OCI-LY3 (cell line): ENCODE results near the gene KIF25.

Experiments used
- H2AFZ ChIP-seq: fragments of 200-600, 300-600 bp; shearing (Covaris generic); 2 replicates; pipeline ENCODE4 v1.6.0; 2014; ENCODE audit warnings: antibody characterized with exemption, low read depth, low read length
- H3K27ac ChIP-seq: fragments of 200-600, 300-600 bp; sonication (generic); 2 replicates; pipeline ENCODE4 v1.5.1; 2014; ENCODE audit warnings: mild to moderate bottlenecking, low read length, moderate library complexity, mixed read lengths
- H3K27me3 ChIP-seq: fragments of 200-600, 300-600 bp; sonication (generic); 2 replicates; pipeline ENCODE4 v1.6.1; 2014; ENCODE audit warnings: low read depth, low read length, mixed read lengths
- H3K36me3 ChIP-seq: fragments of 200-600, 300-600 bp; sonication (generic); replicated peaks from 2 replicates; pipeline ENCODE3; 2014; ENCODE audit warnings: low read depth, low read length, mixed read lengths
- H3K4me1 ChIP-seq: fragments of 300-600, 200-600 bp; sonication (generic); 2 replicates; pipeline ENCODE4 v1.6.1; 2014; ENCODE audit warnings: low read length, mixed read lengths
- H3K4me2 ChIP-seq: fragments of 200-600, 300-600 bp; sonication (generic); 2 replicates; pipeline ENCODE4 v1.6.1; 2014; ENCODE audit warnings: low read length, mixed read lengths
- H3K4me3 ChIP-seq: fragments of 300-600, 200-600 bp; sonication (generic); 2 replicates; pipeline ENCODE4 v1.5.1; 2014; ENCODE audit warnings: antibody characterized with exemption, mild to moderate bottlenecking, low read length, moderate library complexity
- H3K79me2 ChIP-seq: fragments of 300-600, 200-600 bp; shearing (Covaris generic); 2 replicates; pipeline ENCODE4 v1.6.1; 2014; ENCODE audit warnings: mild to moderate bottlenecking, low read length, mixed read lengths
- H3K9ac ChIP-seq: fragments of 300-600, 200-600 bp; shearing (Covaris generic); 2 replicates; pipeline ENCODE4 v1.6.0; 2014; ENCODE audit warnings: mild to moderate bottlenecking, low read length, moderate library complexity
- H3K9me3 ChIP-seq: fragments of 200-600, 300-600 bp; shearing (Covaris generic); 2 replicates; pipeline ENCODE4 v1.6.1; 2014; ENCODE audit warnings: low read length, mixed read lengths; ENCODE audit not compliant: insufficient read depth
- H4K20me1 ChIP-seq: fragments of 200-600, 300-600 bp; sonication (generic); 2 replicates; pipeline ENCODE4 v1.6.1; 2016; ENCODE audit warnings: low read length, mixed read lengths; ENCODE audit not compliant: insufficient read depth
- CTCF ChIP-seq: fragments of 200-600, 300-600 bp; sonication (generic); IDR thresholded peaks from 2 replicates; pipeline ENCODE4 v1.5.1; 2014; ENCODE audit warnings: antibody characterized with exemption, low read length, low read depth
- EZH2phosphoT487 ChIP-seq: fragments of 200-600 bp; shearing (Covaris generic); IDR thresholded peaks from 2 replicates; pipeline ENCODE4 v1.6.1; 2018; ENCODE audit warnings: antibody characterized with exemption, mixed run types, low read depth

Gene KIF25

GRCh38 chr6:168044521-168045130, 47.2 kb downstream of the KIF25 start:
- H3K27me3 ChIP-seq, result no peaks in the 10 kb centered on the region
- no peak overlapping the region for H3K27ac ChIP-seq
- H4K20me1 ChIP-seq, result no peaks in the 10 kb centered on the region
- no peak overlapping the region for H3K4me3 ChIP-seq
- H3K9ac ChIP-seq, result no peak overlapping the region
- no peaks in the 10 kb centered on the region for H3K36me3 ChIP-seq
- H3K9me3 ChIP-seq, result no peaks in the 10 kb centered on the region
- no peaks in the 10 kb centered on the region for H3K79me2 ChIP-seq
- no peak for TF ChIP-seq EZH2phosphoT487
- no peak for TF ChIP-seq CTCF
- no peaks in the 10 kb centered on the region for H3K4me1 ChIP-seq
- no peak overlapping the region for H2AFZ ChIP-seq
- H3K4me2 ChIP-seq, result no peak overlapping the region

GRCh38 chr6:168045141-168045691, 47.7 kb downstream of the KIF25 start:
- no peaks in the 10 kb centered on the region for H3K27me3 ChIP-seq
- H4K20me1 ChIP-seq, result no peaks in the 10 kb centered on the region
- no peak overlapping the region for H3K27ac ChIP-seq
- H3K4me2 ChIP-seq, result no peak overlapping the region
- H3K9me3 ChIP-seq, result no peaks in the 10 kb centered on the region
- H3K9ac ChIP-seq, result no peak overlapping the region
- H3K4me3 ChIP-seq, result no peak overlapping the region
- no peak for TF ChIP-seq CTCF
- no peak for TF ChIP-seq EZH2phosphoT487
- no peak overlapping the region for H2AFZ ChIP-seq
- H3K79me2 ChIP-seq, result no peaks in the 10 kb centered on the region
- H3K4me1 ChIP-seq, result no peaks in the 10 kb centered on the region
- H3K36me3 ChIP-seq, result no peaks in the 10 kb centered on the region

- H3K36me3 ChIP-seq, result no peaks in the 10 kb centered on the region
- TF ChIP-seq EZH2phosphoT487, result no peak
- no peak for TF ChIP-seq CTCF
- no peak overlapping the region for H3K9ac ChIP-seq
- H3K4me3 ChIP-seq, result no peak overlapping the region
- H4K20me1 ChIP-seq, result no peaks in the 10 kb centered on the region
- no peaks in the 10 kb centered on the region for H3K27me3 ChIP-seq
- H2AFZ ChIP-seq, result no peak overlapping the region
- no peaks in the 10 kb centered on the region for H3K9me3 ChIP-seq
- H3K4me1 ChIP-seq, result no peaks in the 10 kb centered on the region
- no peak overlapping the region for H3K27ac ChIP-seq
- H3K4me2 ChIP-seq, result no peak overlapping the region
- no peaks in the 10 kb centered on the region for H3K79me2 ChIP-seq
Measured at GRCh38 chr6:168045706-168046620, 48.5 kb downstream of the KIF25 start.

GRCh38 chr6:168046696-168047095, 49.2 kb downstream of the KIF25 start:
- no peak overlapping the region for H3K4me3 ChIP-seq
- H3K79me2 ChIP-seq, result no peaks in the 10 kb centered on the region
- no peaks in the 10 kb centered on the region for H3K27me3 ChIP-seq
- H3K9me3 ChIP-seq, result no peaks in the 10 kb centered on the region
- no peaks in the 10 kb centered on the region for H3K36me3 ChIP-seq
- H3K9ac ChIP-seq, result no peak overlapping the region
- no peak overlapping the region for H3K4me2 ChIP-seq
- no peak overlapping the region for H3K27ac ChIP-seq
- no peak for TF ChIP-seq CTCF
- TF ChIP-seq EZH2phosphoT487, result no peak
- H4K20me1 ChIP-seq, result no peaks in the 10 kb centered on the region
- H2AFZ ChIP-seq, result no peak overlapping the region
- H3K4me1 ChIP-seq, result no peaks in the 10 kb centered on the region
